Liver (tissue), 9 donors: Measurements from ENCODE around the gene ZNF154. TPM values are rescaled to one million over a fixed set of nuclear protein-coding genes. Genes with fewer than 3 reads are reported as not detected.
A peak's percentile ranks its signal among the peaks of the same experiment; 100 is the strongest.

Experiments
- DNase-seq: peaks from one replicate; pipeline ENCODE4 v3.0.0-alpha.2; 2017; ENCODE audit warnings: low spot score
- H3K27ac ChIP-seq, 2 donors: one replicate each; pipeline ENCODE4 v1.7.0; 2013; ENCODE audit warnings: inconsistent platforms in 2 of 2, low read length in 2 of 2, control low read depth in 1 of 2, low read depth in 1 of 2, mild to moderate bottlenecking in 1 of 2
- H3K27me3 ChIP-seq, 4 donors: one replicate each; pipeline versions ENCODE4 v1.6.1 to v1.7.0; 2013; ENCODE audit warnings: low read length in 3 of 4, inconsistent platforms in 1 of 4, mild to moderate bottlenecking in 1 of 4, moderate library complexity in 1 of 4; ENCODE audit not compliant: control insufficient read depth in 4 of 4, insufficient read depth in 4 of 4
- H3K36me3 ChIP-seq, 4 donors: one replicate each; pipeline versions ENCODE4 v1.6.1 to v1.7.0; 2013; ENCODE audit warnings: low read length in 3 of 4, mild to moderate bottlenecking in 3 of 4, low read depth in 1 of 4, moderate library complexity in 1 of 4; ENCODE audit not compliant: control insufficient read depth in 4 of 4, insufficient read depth in 3 of 4
- H3K4me1 ChIP-seq, 4 donors: one replicate each; pipeline versions ENCODE4 v1.6.1 to v1.7.0; 2013; ENCODE audit warnings: low read length in 3 of 4, mild to moderate bottlenecking in 3 of 4, moderate library complexity in 1 of 4; ENCODE audit not compliant: control insufficient read depth in 4 of 4, insufficient read depth in 4 of 4
- H3K4me3 ChIP-seq, 3 donors: one replicate each; pipeline versions ENCODE4 v1.6.1 to v1.7.0; 2013; ENCODE audit warnings: low read length in 3 of 3, control low read depth in 1 of 3, low read depth in 1 of 3, mild to moderate bottlenecking in 1 of 3
- H3K9ac ChIP-seq, 2 donors: one replicate each; pipeline ENCODE4 v1.7.0; 2013; ENCODE audit warnings: low read length in 2 of 2, mild to moderate bottlenecking in 2 of 2, moderate library complexity in 2 of 2, control low read depth in 1 of 2, low read depth in 1 of 2
- H3K9me3 ChIP-seq, 4 donors: one replicate each; pipeline versions ENCODE4 v1.6.1 to v1.7.0; 2013; ENCODE audit warnings: low read length in 3 of 4; ENCODE audit not compliant: control insufficient read depth in 4 of 4
- CTCF ChIP-seq: fragments of 150-350 bp; IDR thresholded peaks from 2 replicates; pipeline ENCODE4 v1.5.1; 2017; ENCODE audit warnings: improper control_type of control experiment, low read depth, low read length; ENCODE audit not compliant: missing input control
- FOXA1 ChIP-seq: IDR thresholded peaks from 2 replicates; pipeline ENCODE4 v1.6.1; 2016; ENCODE audit warnings: antibody characterized with exemption
- GABPA ChIP-seq, 2 donors: IDR thresholded peaks in 1 of 2; conservative IDR thresholded peaks in 1 of 2; 2 replicates each; pipeline ENCODE4 v1.6.1; 2016; ENCODE audit warnings: antibody characterized with exemption in 2 of 2, mild to moderate bottlenecking in 1 of 2, moderate library complexity in 1 of 2
- HNF4A ChIP-seq, 2 donors: conservative IDR thresholded peaks; 2 replicates each; pipeline ENCODE4 v1.6.1; 2016; ENCODE audit warnings: antibody characterized with exemption in 2 of 2, mild to moderate bottlenecking in 2 of 2
- JUND ChIP-seq, 2 donors: IDR thresholded peaks; 2 replicates each; pipeline ENCODE4 v1.6.1; 2016; ENCODE audit warnings: antibody characterized with exemption in 2 of 2
- MAX ChIP-seq: IDR thresholded peaks from 2 replicates; pipeline ENCODE4 v1.6.1; 2016; ENCODE audit warnings: antibody characterized with exemption
- NR2F2 ChIP-seq: IDR thresholded peaks from 2 replicates; pipeline ENCODE4 v1.6.1; 2016; ENCODE audit warnings: antibody characterized with exemption
- RAD21 ChIP-seq, 2 donors: IDR thresholded peaks; 2 replicates each; pipeline ENCODE4 v1.6.1; 2016; ENCODE audit warnings: antibody characterized with exemption in 2 of 2, mild to moderate bottlenecking in 2 of 2
- REST ChIP-seq: IDR thresholded peaks from 2 replicates; pipeline ENCODE4 v1.6.1; 2016; ENCODE audit warnings: antibody characterized with exemption, mild to moderate bottlenecking
- RXRA ChIP-seq, 2 donors: IDR thresholded peaks; 2 replicates each; pipeline ENCODE4 v1.6.1; 2017 to 2018; ENCODE audit warnings: antibody characterized with exemption in 2 of 2, mild to moderate bottlenecking in 1 of 2
- SP1 ChIP-seq: IDR thresholded peaks from 2 replicates; pipeline ENCODE4 v1.6.1; 2018; ENCODE audit warnings: antibody characterized with exemption, mild to moderate bottlenecking
- YY1 ChIP-seq: IDR thresholded peaks from 2 replicates; pipeline ENCODE4 v1.6.1; 2016; ENCODE audit warnings: antibody characterized with exemption, mild to moderate bottlenecking
- ZBTB33 ChIP-seq: IDR thresholded peaks from 2 replicates; pipeline ENCODE4 v1.6.1; 2016; ENCODE audit warnings: antibody characterized with exemption
- WGBS: extraction: QIAGEN DNeasy Blood & Tissue Kit; methylation state at CpG from one replicate; pipeline ENCODE4 v1.1.7; 2013; 5-methylcytosine and 5-hydroxymethylcytosine counted together
- polyA plus RNA-seq, 2 donors: library from polyadenylated mRNA; stranded (reverse) in 1 of 2; unstranded in 1 of 2; fragments of 200-250 nt in 1 of 2; fragments of >200 nt in 1 of 2; fragmentation: Nextera tagmentation in 1 of 2; extraction: Ambion mirVana in 1 of 2; gene quantifications; one replicate each; pipeline versions ENCODE4 v1.2.1 to v1.2.3, GENCODE V29; 2013 to 2015
- total RNA-seq, 2 donors: library from RNA; depleted of rRNA; stranded (reverse); fragments of >200 nt; gene quantifications; one replicate each; pipeline ENCODE4 v1.2.3, GENCODE V29; 2014
- donor health status: healthy.
- donor health status: healthy.
- donor health status: healthy.
- donor health status: healthy.
- donor health status: healthy.

The ZNF154 gene
- total RNA-seq (1 to 10 TPM; 2.2 to 4.7 TPM), polyA plus RNA-seq (under 1 TPM; 0.32 to 0.36 TPM)

GRCh38 chr19:57708641-57709361 is at the start of gene ZNF154:
Gene ZNF154 (minus strand): TSS chr19:57709204. CDS start chr19:57708971, 233 bp downstream.
- TF ChIP-seq YY1 (peak; percentile 93), MAX (no peak)
- peak; percentile 69 for DNase-seq
- Histone ChIP-seq H3K36me3 (peaks cover 0 to 8% (median 4%) of the 10 kb centered on the region in 4 donors), H3K27ac (peak within 1 kb of the TSS; percentile 48 to 79), H3K9ac (no peak within 1 kb of the TSS), H3K4me1 (peaks cover 0 to 5% (median 1%) of the 10 kb centered on the region in 4 donors), H3K4me3 (peak within 1 kb of the TSS; percentile 38 to 70 (median 64)), H3K9me3 (peaks cover 31 to 63% (median 40%) of the 10 kb centered on the region in 4 donors), H3K27me3 (no peaks in the 10 kb centered on the region)
- 9% methylated on average over 53 of the region's 53 CpGs for WGBS

GRCh38 chr19:57757941-57758340 is 48.9 kb upstream of the ZNF154 start:
- TF ChIP-seq GABPA (IDR thresholded peaks at IDR 0.05 in 1 of 2, conservative IDR thresholded peaks at IDR 0.05 in 1 of 2) (no peak), RAD21 (IDR thresholded peaks at IDR 0.05) (no peak)
- Histone ChIP-seq H3K27me3 (no peaks in the 10 kb centered on the region), H3K36me3 (peaks cover 13 to 86% (median 65%) of the 10 kb centered on the region in 4 donors), H3K27ac (no peak overlapping the region), H3K4me1 (no peaks in the 10 kb centered on the region), H3K4me3 (peak overlapping the region in 2 of 3 donors; percentile 4 to 41), H3K9ac (no peak overlapping the region), H3K9me3 (peaks cover 13 to 67% (median 44%) of the 10 kb centered on the region in 4 donors)
- 97% methylated on average over 2 of the region's 2 CpGs for WGBS
- DNase-seq = no peak

- Histone ChIP-seq H3K4me3 (peak overlapping the region in 2 of 3 donors; percentile 36 to 45), H3K9me3 (peaks cover 20 to 85% (median 60%) of the 10 kb centered on the region in 4 donors), H3K4me1 (no peaks in the 10 kb centered on the region), H3K36me3 (peaks cover 25 to 97% (median 79%) of the 10 kb centered on the region in 4 donors), H3K9ac (no peak overlapping the region), H3K27me3 (no peaks in the 10 kb centered on the region), H3K27ac (no peak overlapping the region)
- TF ChIP-seq NR2F2 (no peak), ZBTB33 (no peak), HNF4A (conservative IDR thresholded peaks at IDR 0.05) (no peak), SP1 (no peak), RAD21 (IDR thresholded peaks at IDR 0.05) (no peak), FOXA1 (no peak), CTCF (no peak), MAX (no peak), RXRA (IDR thresholded peaks at IDR 0.05) (no peak), REST (no peak), JUND (IDR thresholded peaks at IDR 0.05) (no peak)
- DNase-seq = no peak
- WGBS = 99% methylated on average over 4 of the region's 4 CpGs
Observed at GRCh38 chr19:57755031-57755430, 46.0 kb upstream of the ZNF154 start.
